Measurements from ENCODE around the gene PTPN4.

GRCh38 chr2:119748135-119748534, 11.6 kb upstream of the PTPN4 start:
- TF ChIP-seq CTCF (IDR thresholded peaks at IDR 0.05; ENCODE audit: low read length) = no peak
- TF ChIP-seq EZH2 (optimal IDR thresholded peaks at IDR 0.05; ENCODE audit: low read depth, low read length) = no peak

Measured in MM.1S (cell line).